HCT116 (cell line): ENCODE results near the gene SEMA6A. TPM values are rescaled to one million over a fixed set of nuclear protein-coding genes. Genes with fewer than 3 reads are reported as not detected.

Experiments used
- ATAC-seq: fragments of 200-7000 bp; cut with Tn5 transposase; 2 replicates; pipeline ENCODE4 v1.9.1; 2020; ENCODE audit warnings: mild to moderate bottlenecking, moderate library complexity
- BruUV-seq: library from RNA; stranded (reverse); fragments of 400-500 nt; replicated peaks from 2 replicates; lab custom pipeline; 2021; lab: Mats Ljungman, UMichigan
- CTCF ChIA-PET: fragments of 300-600 bp; sonication (Branson Sonifier 250); formaldehyde crosslinking; loops from one replicate; lab custom pipeline; 2021; ENCODE audit warnings: antibody characterized with exemption; lab: Charles Lee
- POLR2A ChIA-PET: fragments of 300-600, 350-600 bp; sonication (Branson Sonifier 250); formaldehyde crosslinking; loops from one replicate; lab custom pipeline; 2021; ENCODE audit warnings: antibody characterized with exemption; lab: Charles Lee
- RAD21 ChIA-PET, 2 experiments: fragments of 300-600 bp; sonication (Branson Sonifier 250); formaldehyde crosslinking; loops; one replicate each; lab custom pipeline; 2023; ENCODE audit warnings: low total read pairs in 2 of 2; ENCODE audit not compliant: uncharacterized antibody in 2 of 2, unreplicated experiment in 2 of 2, low non-redundant PET in 1 of 2; lab: Charles Lee
- DNase-seq: peaks from one replicate; pipeline ENCODE4 v3.0.0-alpha.2; 2010; ENCODE audit warnings: low read depth, low spot score
- H2AFZ ChIP-seq: fragments of 200-600 bp; shearing (Covaris generic), sonication (generic); 2 replicates; pipeline ENCODE4 v1.6.1; 2017; ENCODE audit warnings: low read depth, mixed run types, mixed read lengths, antibody characterized with exemption, low read length; ENCODE audit not compliant: poor library complexity, severe bottlenecking
- H3K27ac ChIP-seq: 2 replicates; pipeline ENCODE4 v1.5.1; 2012; ENCODE audit warnings: low read depth, low read length
- H3K27me3 ChIP-seq: fragments of 200-600 bp; sonication (generic); 2 replicates; pipeline ENCODE4 v1.6.1; 2016; ENCODE audit warnings: mixed run types, low read length, mixed read lengths; ENCODE audit not compliant: insufficient read depth
- H3K36me3 ChIP-seq, 2 experiments: fragments of 200-500 bp in 1 of 2; fragments of 200-600 bp in 1 of 2; sonication (Bioruptor generic) in 1 of 2; sonication (generic) in 1 of 2; 2 replicates each; pipeline versions ENCODE4 v1.5.1 to v1.6.1; 2014 to 2016; ENCODE audit warnings: low read length in 2 of 2, inconsistent platforms in 1 of 2, mixed read lengths in 1 of 2, mixed run types in 1 of 2; ENCODE audit not compliant: insufficient read depth in 2 of 2, control insufficient read depth in 1 of 2
- H3K4me1 ChIP-seq, 2 experiments: fragments of 200-600 bp in 1 of 2; sonication (generic) in 1 of 2; 2 replicates each; pipeline versions ENCODE4 v1.5.1 to v1.6.1; 2012 to 2017; ENCODE audit warnings: low read length in 2 of 2, inconsistent platforms in 1 of 2, mild to moderate bottlenecking in 1 of 2, mixed read lengths in 1 of 2, mixed run types in 1 of 2, moderate library complexity in 1 of 2; ENCODE audit not compliant: insufficient read depth in 2 of 2, control insufficient read depth in 1 of 2
- H3K4me2 ChIP-seq: fragments of 200-600 bp; sonication (generic); 2 replicates; pipeline ENCODE4 v1.6.1; 2017; ENCODE audit warnings: mixed run types, low read length, mixed read lengths
- H3K4me3 ChIP-seq, 2 experiments: fragments of 200-600 bp in 1 of 2; sonication (generic) in 1 of 2; replicated peaks in 1 of 2; 2 replicates each; pipeline ENCODE4 v1.5.1; 2011 to 2016; ENCODE audit warnings: low read length in 2 of 2, control low read depth in 1 of 2, low read depth in 1 of 2, mild to moderate bottlenecking in 1 of 2, mixed read lengths in 1 of 2, mixed run types in 1 of 2
- H3K79me2 ChIP-seq: fragments of 200-600 bp; sonication (generic); 2 replicates; pipeline ENCODE4 v1.6.1; 2017; ENCODE audit warnings: mild to moderate bottlenecking, mixed run types, low read length, moderate library complexity, mixed read lengths; ENCODE audit not compliant: insufficient read depth
- H3K9ac ChIP-seq: fragments of 200-600 bp; sonication (generic); 2 replicates; pipeline ENCODE4 v1.6.1; 2016; ENCODE audit warnings: low read length, mixed read lengths
- H3K9me2 ChIP-seq: fragments of 200-600 bp; sonication (generic), shearing (Covaris generic); 2 replicates; pipeline ENCODE4 v1.6.1; 2017; ENCODE audit warnings: mixed run types, mild to moderate bottlenecking, moderate library complexity; ENCODE audit not compliant: insufficient read depth
- H3K9me3 ChIP-seq, 2 experiments: fragments of 200-500 bp in 1 of 2; fragments of 200-600 bp in 1 of 2; sonication (Bioruptor generic) in 1 of 2; sonication (generic) in 1 of 2; 2 replicates each; pipeline ENCODE4 v1.6.1; 2014 to 2017; ENCODE audit warnings: low read length in 2 of 2, mixed read lengths in 2 of 2, inconsistent platforms in 1 of 2, low read depth in 1 of 2, mild to moderate bottlenecking in 1 of 2, mixed run types in 1 of 2, moderate library complexity in 1 of 2; ENCODE audit not compliant: control insufficient read depth in 1 of 2, insufficient read depth in 1 of 2
- H4K20me1 ChIP-seq: fragments of 200-600 bp; sonication (generic), shearing (Covaris generic); 2 replicates; pipeline ENCODE4 v1.6.1; 2017; ENCODE audit warnings: mixed run types, mild to moderate bottlenecking, moderate library complexity; ENCODE audit not compliant: insufficient read depth
- CEBPB ChIP-seq: IDR thresholded peaks from 2 replicates; pipeline ENCODE4 v1.6.1; 2012; ENCODE audit warnings: low read depth
- EGR1 ChIP-seq: IDR thresholded peaks from 2 replicates; pipeline ENCODE4 v1.6.1; 2012; ENCODE audit warnings: low read depth
- ELF1 ChIP-seq: IDR thresholded peaks from 2 replicates; pipeline ENCODE4 v1.6.1; 2012; ENCODE audit warnings: low read depth, borderline replicate concordance
- EZH2 ChIP-seq: fragments of 200-600 bp; sonication (generic); IDR thresholded peaks from 2 replicates; pipeline ENCODE4 v1.6.1; 2017; ENCODE audit warnings: antibody characterized with exemption, mixed run types
- EZH2phosphoT487 ChIP-seq: fragments of 200-600 bp; IDR thresholded peaks from 2 replicates; pipeline ENCODE4 v1.6.1; 2018; ENCODE audit warnings: antibody characterized with exemption, borderline replicate concordance
- FOSL1 ChIP-seq: IDR thresholded peaks from 2 replicates; pipeline ENCODE4 v1.6.1; 2012; ENCODE audit warnings: low read depth
- JUND ChIP-seq: IDR thresholded peaks from 2 replicates; pipeline ENCODE4 v1.6.1; 2012
- POLR2A ChIP-seq: IDR thresholded peaks from 2 replicates; pipeline ENCODE4 v1.7.0; 2011; ENCODE audit warnings: borderline replicate concordance; ENCODE audit not compliant: insufficient read depth, insufficient read length; ENCODE audit errors: extremely low read depth
- RAD21 ChIP-seq: IDR thresholded peaks from 2 replicates; pipeline ENCODE4 v1.6.1; 2012; ENCODE audit warnings: low read depth, mild to moderate bottlenecking
- REST ChIP-seq: IDR thresholded peaks from 2 replicates; pipeline ENCODE4 v1.6.1; 2012; ENCODE audit warnings: low read depth
- SIN3A ChIP-seq: IDR thresholded peaks from 2 replicates; pipeline ENCODE4 v1.6.1; 2012; ENCODE audit warnings: low read depth
- SP1 ChIP-seq: IDR thresholded peaks from 2 replicates; pipeline ENCODE4 v1.6.1; 2012; ENCODE audit warnings: low read depth
- ZBTB33 ChIP-seq: IDR thresholded peaks from 2 replicates; pipeline ENCODE4 v1.6.1; 2011; ENCODE audit warnings: mild to moderate bottlenecking, low read length, moderate library complexity; ENCODE audit not compliant: insufficient replicate concordance; ENCODE audit errors: extremely low read depth
- ZFX ChIP-seq: fragments of 450-650 bp; IDR thresholded peaks from 2 replicates; pipeline ENCODE4 v1.6.1; 2017
- ZNF274 ChIP-seq: fragments of 200-500 bp; sonication (Bioruptor generic); IDR thresholded peaks from 2 replicates; pipeline ENCODE4 v1.6.1; 2014; ENCODE audit warnings: mild to moderate bottlenecking, low read depth, low read length, inconsistent platforms
- intact Hi-C: fragments of 100-400 bp; cut with micrococcal nuclease; formaldehyde crosslinking; loops from 2 replicates; pipeline ENCODE4 v1.10.0; 2022
- total RNA-seq: library from RNA; stranded (reverse); gene quantifications from one replicate; pipeline ENCODE4 v1.2.1, GENCODE V29; 2021; ENCODE audit not compliant: unreplicated experiment
- TF ChIP-seq, protein P1 (sequence below): IDR thresholded peaks from 2 replicates; pipeline ENCODE4 v1.6.1; 2012
- TF ChIP-seq, protein P2 (sequence below), 3 experiments: fragments of 200-600 bp in 1 of 3; sonication (generic) in 1 of 3; IDR thresholded peaks in 2 of 3; conservative IDR thresholded peaks in 1 of 3; 2 replicates each; pipeline ENCODE4 v1.5.1; 2012 to 2017; ENCODE audit warnings: low read depth in 2 of 3, low read length in 2 of 3, antibody characterized with exemption in 1 of 3, borderline replicate concordance in 1 of 3, control low read depth in 1 of 3, mild to moderate bottlenecking in 1 of 3, mixed read lengths in 1 of 3, mixed run types in 1 of 3, moderate library complexity in 1 of 3; ENCODE audit not compliant: insufficient read depth in 1 of 3
- TF ChIP-seq, protein P3 (sequence below): IDR thresholded peaks from 2 replicates; pipeline ENCODE4 v1.6.1; 2012

SEMA6A gene
- total RNA-seq, 1 experiment from 2014 or later = 6.7 TPM

- TF ChIP-seq REST (no peak), SIN3A (no peak), EZH2phosphoT487 (no peak), ZNF274 (no peak), FOSL1 (no peak), ZFX (no peak), CEBPB (no peak), JUND (no peak), ELF1 (no peak)
- TF ChIP-seq, protein P1, sequence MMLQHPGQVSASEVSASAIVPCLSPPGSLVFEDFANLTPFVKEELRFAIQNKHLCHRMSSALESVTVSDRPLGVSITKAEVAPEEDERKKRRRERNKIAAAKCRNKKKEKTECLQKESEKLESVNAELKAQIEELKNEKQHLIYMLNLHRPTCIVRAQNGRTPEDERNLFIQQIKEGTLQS = no peak
Observed at GRCh38 chr5:116520771-116521170, 53.9 kb downstream of the SEMA6A start (continued).

GRCh38 chr5:116518423-116518822 lies 56.2 kb downstream of the SEMA6A start:
- no peaks in the 10 kb centered on the region for H3K79me2 ChIP-seq
- ChIA-PET RAD21 (no interaction called here), CTCF (no interaction called here), POLR2A (no interaction called here)
- ATAC-seq (no peak), DNase-seq (no peak)
- H3K36me3 ChIP-seq = no peaks in the 10 kb centered on the region
- H3K27ac ChIP-seq = no peak overlapping the region
- no peaks in the 10 kb centered on the region for H3K9me2 ChIP-seq
- intact Hi-C loops = no loop called here
- H3K4me3 ChIP-seq = no peak overlapping the region
- no peaks in the 10 kb centered on the region for H3K9me3 ChIP-seq
- H3K9ac ChIP-seq = no peak overlapping the region
- no peaks in the 10 kb centered on the region for H4K20me1 ChIP-seq
- H2AFZ ChIP-seq = no peak overlapping the region
- H3K4me2 ChIP-seq = no peak overlapping the region
- BruUV-seq = no TSS peak
- H3K4me1 ChIP-seq = peaks cover 0 to 7% of the 10 kb centered on the region in 2 experiments; a peak in 1 of 4 replicates
- no peaks in the 10 kb centered on the region for H3K27me3 ChIP-seq
- TF ChIP-seq, protein P1 = no peak
- TF ChIP-seq POLR2A (no peak), ZBTB33 (no peak), ZNF274 (no peak), ELF1 (no peak), FOSL1 (no peak), EZH2phosphoT487 (no peak), ZFX (no peak), SP1 (no peak), JUND (no peak), EZH2 (no peak), EGR1 (no peak), CEBPB (no peak), RAD21 (no peak)
- TF ChIP-seq, protein P2, sequence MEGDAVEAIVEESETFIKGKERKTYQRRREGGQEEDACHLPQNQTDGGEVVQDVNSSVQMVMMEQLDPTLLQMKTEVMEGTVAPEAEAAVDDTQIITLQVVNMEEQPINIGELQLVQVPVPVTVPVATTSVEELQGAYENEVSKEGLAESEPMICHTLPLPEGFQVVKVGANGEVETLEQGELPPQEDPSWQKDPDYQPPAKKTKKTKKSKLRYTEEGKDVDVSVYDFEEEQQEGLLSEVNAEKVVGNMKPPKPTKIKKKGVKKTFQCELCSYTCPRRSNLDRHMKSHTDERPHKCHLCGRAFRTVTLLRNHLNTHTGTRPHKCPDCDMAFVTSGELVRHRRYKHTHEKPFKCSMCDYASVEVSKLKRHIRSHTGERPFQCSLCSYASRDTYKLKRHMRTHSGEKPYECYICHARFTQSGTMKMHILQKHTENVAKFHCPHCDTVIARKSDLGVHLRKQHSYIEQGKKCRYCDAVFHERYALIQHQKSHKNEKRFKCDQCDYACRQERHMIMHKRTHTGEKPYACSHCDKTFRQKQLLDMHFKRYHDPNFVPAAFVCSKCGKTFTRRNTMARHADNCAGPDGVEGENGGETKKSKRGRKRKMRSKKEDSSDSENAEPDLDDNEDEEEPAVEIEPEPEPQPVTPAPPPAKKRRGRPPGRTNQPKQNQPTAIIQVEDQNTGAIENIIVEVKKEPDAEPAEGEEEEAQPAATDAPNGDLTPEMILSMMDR (IDR thresholded peaks at IDR 0.05 in 2 of 3, conservative IDR thresholded peaks at IDR 0.05 in 1 of 3; ENCODE audit: borderline replicate concordance in 1 of 3, insufficient read depth in 1 of 3, low read depth in 2 of 3, low read length in 2 of 3) = no peak
- TF ChIP-seq, protein P3, sequence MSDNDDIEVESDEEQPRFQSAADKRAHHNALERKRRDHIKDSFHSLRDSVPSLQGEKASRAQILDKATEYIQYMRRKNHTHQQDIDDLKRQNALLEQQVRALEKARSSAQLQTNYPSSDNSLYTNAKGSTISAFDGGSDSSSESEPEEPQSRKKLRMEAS = no peak
